Endodermal cell (in vitro differentiated cells): ENCODE measurements around the gene ARHGAP35. TPM values are rescaled to one million over a fixed set of nuclear protein-coding genes. Genes with fewer than 3 reads are reported as not detected.
"Not testable (repeated sequence)": the region's sequence is repeated elsewhere in the genome, so short reads cannot be mapped to it uniquely, and the experiment has no call there.

Experiments used
- DNase-seq: peaks from one replicate; pipeline ENCODE4 v3.0.0-alpha.2; 2017
- H3K27ac ChIP-seq: 2 replicates; pipeline ENCODE4 v1.5.1; 2013; ENCODE audit warnings: mild to moderate bottlenecking, low read depth, low read length, moderate library complexity
- H3K27me3 ChIP-seq: 2 replicates; pipeline ENCODE4 v1.6.1; 2013; ENCODE audit warnings: mild to moderate bottlenecking, low read length, moderate library complexity; ENCODE audit not compliant: insufficient read depth, control insufficient read depth, poor library complexity, severe bottlenecking
- H3K36me3 ChIP-seq: 2 replicates; pipeline ENCODE4 v1.7.0; 2013; ENCODE audit warnings: mild to moderate bottlenecking, low read length, moderate library complexity; ENCODE audit not compliant: control insufficient read depth, insufficient read depth
- H3K4me1 ChIP-seq: one replicate; pipeline ENCODE4 v1.7.0; 2013; ENCODE audit warnings: low read length; ENCODE audit not compliant: control insufficient read depth, insufficient read depth
- H3K4me3 ChIP-seq: 2 replicates; pipeline ENCODE4 v1.5.1; 2013; ENCODE audit warnings: mild to moderate bottlenecking, low read length, moderate library complexity
- H3K9ac ChIP-seq: 2 replicates; pipeline ENCODE4 v1.6.1; 2013; ENCODE audit warnings: mild to moderate bottlenecking, low read length, moderate library complexity; ENCODE audit not compliant: poor library complexity, severe bottlenecking; ENCODE audit errors: extremely low read depth
- H3K9me3 ChIP-seq: 2 replicates; pipeline ENCODE4 v1.6.1; 2013; ENCODE audit warnings: mild to moderate bottlenecking, low read length, moderate library complexity; ENCODE audit not compliant: control insufficient read depth
- H3K27ac Mint-ChIP-seq: 2 replicates; pipeline ENCODE4 v1.8.0; 2020; ENCODE audit warnings: mixed read lengths
- H3K27me3 Mint-ChIP-seq: 2 replicates; pipeline ENCODE4 v1.8.0; 2021; ENCODE audit warnings: mild to moderate bottlenecking, mixed read lengths; ENCODE audit not compliant: insufficient read depth
- H3K36me3 Mint-ChIP-seq: 2 replicates; pipeline ENCODE4 v1.8.0; 2020; ENCODE audit warnings: low read depth, mixed read lengths
- H3K4me1 Mint-ChIP-seq: 2 replicates; pipeline ENCODE4 v1.8.0; 2020; ENCODE audit warnings: mixed read lengths
- H3K4me3 Mint-ChIP-seq: 2 replicates; pipeline ENCODE4 v1.8.0; 2020; ENCODE audit warnings: mild to moderate bottlenecking, moderate library complexity, mixed read lengths
- H3K9me3 Mint-ChIP-seq: 2 replicates; pipeline ENCODE4 v1.8.0; 2020; ENCODE audit warnings: mild to moderate bottlenecking, mixed read lengths
- CTCF ChIP-seq: fragments of 200-600 bp; sonication (generic); conservative IDR thresholded peaks from 2 replicates; pipeline ENCODE4 v1.5.0; 2021; ENCODE audit warnings: antibody characterized with exemption, mild to moderate bottlenecking
- WGBS, 2 experiments: methylation state at CpG; one replicate each; pipeline versions ENCODE4 v1.1.5 to v1.1.7; 2013; ENCODE audit warnings: missing lambda C conversion rate in 2 of 2, mixed read lengths in 1 of 2; ENCODE audit not compliant: insufficient coverage in 1 of 2, insufficient read length in 1 of 2; 5-methylcytosine and 5-hydroxymethylcytosine counted together
- total RNA-seq, 2 donors: library from RNA; stranded (reverse); fragmentation: NEBNext Ultra II Directional in 1 of 2; extraction: Animal tissue kit (Norgen Biotek cat#: 25700) in 1 of 2; gene quantifications; 2 replicates in 1 of 2; 3 replicates in 1 of 2; pipeline ENCODE4 v1.2.1, GENCODE V29; 2021

ARHGAP35 gene
- total RNA-seq, 2 donors from 2014 or later = 41.4 to 41.6 TPM

DNA sequence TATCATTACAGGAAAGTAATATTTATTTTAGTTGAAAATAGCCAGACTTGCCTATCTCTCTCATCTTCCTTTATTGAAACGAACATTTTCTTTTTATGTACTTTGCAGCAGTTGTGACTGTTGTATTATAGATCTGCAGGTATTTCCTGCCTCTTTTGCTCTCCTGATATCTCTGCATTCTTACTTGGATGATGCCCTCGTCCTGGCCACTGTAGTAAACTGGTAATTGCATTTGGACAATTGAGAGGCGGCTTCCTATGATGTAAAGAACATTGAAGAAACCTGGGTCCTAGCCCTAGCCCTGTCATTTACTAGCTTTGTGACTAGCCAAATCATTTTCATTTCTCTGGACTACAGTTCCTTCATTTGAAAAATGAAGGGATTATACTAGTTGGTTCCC lies 6.4 kb downstream of the ARHGAP35 start:
- Mint-ChIP-seq H3K9me3 (no peaks in the 10 kb centered on the region), H3K4me3 (no peak overlapping the region), H3K4me1 (peaks cover 36% of the 10 kb centered on the region), H3K27me3 (peaks cover 5% of the 10 kb centered on the region), H3K36me3 (peaks cover 10% of the 10 kb centered on the region), H3K27ac (no peak overlapping the region)
- no peak overlapping the region for H3K27ac ChIP-seq
- TF ChIP-seq CTCF = no peak
- H3K4me1 ChIP-seq = peaks cover 12% of the 10 kb centered on the region
- H3K4me3 ChIP-seq = peak overlapping the region; percentile 12
- peaks cover 34% of the 10 kb centered on the region for H3K27me3 ChIP-seq
- no peak overlapping the region for H3K9ac ChIP-seq
- 79 to 88% methylated on average over 3 of the region's 3 CpGs for WGBS, 2 experiments
- H3K9me3 ChIP-seq = no peaks in the 10 kb centered on the region
- H3K36me3 ChIP-seq = no peaks in the 10 kb centered on the region
- DNase-seq = no peak

DNA sequence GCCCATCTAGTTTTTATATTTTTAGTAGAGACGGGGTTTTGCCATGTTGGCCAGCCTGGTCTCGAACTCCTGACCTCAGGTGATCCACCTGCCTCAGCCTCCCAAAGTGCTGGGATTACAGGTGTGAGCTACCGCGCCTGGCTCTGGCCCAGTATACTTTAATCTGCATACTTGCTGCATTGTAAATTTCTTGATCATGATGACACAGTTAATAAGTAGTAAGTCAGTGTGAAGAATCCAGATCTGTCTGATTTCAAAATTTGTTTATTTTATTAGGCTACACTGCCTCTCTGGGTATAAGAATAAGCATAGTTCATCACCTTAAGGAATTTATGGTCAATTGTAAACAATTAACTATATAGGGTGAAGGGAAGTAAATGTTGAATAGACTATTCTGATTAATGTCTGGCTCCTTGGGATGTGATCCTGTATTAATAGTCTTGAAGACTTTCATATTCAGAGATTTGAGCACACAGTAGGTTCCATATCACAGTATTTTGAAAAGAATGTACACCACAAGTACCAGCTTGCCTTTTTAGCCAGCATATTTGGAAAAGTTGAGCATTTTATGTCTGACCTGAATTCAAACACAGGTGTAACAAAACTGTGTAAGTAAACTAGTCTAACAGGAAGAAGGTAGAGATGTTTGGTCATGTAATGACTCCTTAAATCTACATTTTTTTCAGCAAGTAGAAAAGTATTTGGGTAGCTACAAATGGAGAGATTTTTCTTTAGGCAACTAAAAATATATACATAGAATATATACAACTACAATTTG lies 7.4 kb downstream of the ARHGAP35 start:
- 91 to 100% methylated on average over 4 of the region's 4 CpGs for WGBS, 2 experiments
- Mint-ChIP-seq H3K4me1 (peaks cover 36% of the 10 kb centered on the region), H3K4me3 (no peak overlapping the region), H3K36me3 (peaks cover 10% of the 10 kb centered on the region), H3K27me3 (peaks cover 5% of the 10 kb centered on the region), H3K27ac (no peak overlapping the region), H3K9me3 (no peaks in the 10 kb centered on the region)
- no peaks in the 10 kb centered on the region for H3K9me3 ChIP-seq
- H3K4me1 ChIP-seq = peaks cover 12% of the 10 kb centered on the region
- no peak for DNase-seq
- TF ChIP-seq CTCF = no peak
- H3K4me3 ChIP-seq = no peak overlapping the region
- no peaks in the 10 kb centered on the region for H3K36me3 ChIP-seq
- peaks cover 24% of the 10 kb centered on the region for H3K27me3 ChIP-seq
- H3K9ac ChIP-seq = no peak overlapping the region
- H3K27ac ChIP-seq = no peak overlapping the region

DNA sequence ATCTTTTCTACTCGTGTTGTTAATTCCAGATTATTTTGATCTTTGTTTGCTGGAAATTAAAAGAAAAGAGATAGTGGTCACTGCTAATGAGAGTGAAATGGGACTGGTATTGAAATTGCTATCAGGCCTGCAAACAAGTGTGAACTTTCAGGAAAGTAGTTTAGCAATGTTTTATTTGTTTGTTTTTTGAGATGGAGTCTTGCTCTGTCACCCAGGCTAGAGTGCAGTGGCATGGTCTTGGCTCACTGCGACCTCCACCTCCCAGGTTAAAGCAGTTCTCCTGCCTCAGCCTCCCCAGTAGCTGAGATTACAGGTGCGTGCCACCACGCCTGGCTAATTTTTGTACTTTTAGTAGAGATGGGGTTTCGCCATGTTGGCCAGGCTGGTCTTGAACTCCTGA lies 10.4 kb downstream of the ARHGAP35 start:
- not testable (repeated sequence) for H3K27ac ChIP-seq, H3K9me3 ChIP-seq, H3K9ac ChIP-seq, H3K4me3 ChIP-seq, H3K4me3 Mint-ChIP-seq, H3K27me3 Mint-ChIP-seq, H3K36me3 Mint-ChIP-seq, H3K27ac Mint-ChIP-seq, H3K9me3 Mint-ChIP-seq, H3K36me3 ChIP-seq, H3K27me3 ChIP-seq
- DNase-seq = peak; percentile 31
- peaks cover 28% of the 10 kb centered on the region for H3K4me1 Mint-ChIP-seq
- peaks cover 17% of the 10 kb centered on the region for H3K4me1 ChIP-seq
- WGBS, 2 experiments = 73 to 100% methylated on average over 3 of the region's 5 CpGs
